IPS-15b (cell line): ENCODE results near the gene INTS11.

Experiments
- H3K27me3 ChIP-seq: one replicate; pipeline ENCODE4 v1.6.1; 2013; ENCODE audit warnings: low read length; ENCODE audit not compliant: control insufficient read depth, insufficient read depth
- H3K36me3 ChIP-seq: one replicate; pipeline ENCODE4 v1.6.1; 2013; ENCODE audit warnings: low read length; ENCODE audit not compliant: control insufficient read depth, insufficient read depth
- H3K4me1 ChIP-seq: one replicate; pipeline ENCODE4 v1.6.1; 2013; ENCODE audit warnings: mild to moderate bottlenecking, low read length; ENCODE audit not compliant: control insufficient read depth, insufficient read depth
- H3K4me3 ChIP-seq: one replicate; pipeline ENCODE4 v1.5.1; 2013; ENCODE audit warnings: low read depth, low read length
- H3K9ac ChIP-seq: one replicate; pipeline ENCODE4 v1.6.1; 2013; ENCODE audit warnings: low read depth, mild to moderate bottlenecking, low read length
- H3K9me3 ChIP-seq: one replicate; pipeline ENCODE4 v1.6.1; 2013; ENCODE audit warnings: mild to moderate bottlenecking, low read length; ENCODE audit not compliant: control insufficient read depth, insufficient read depth

The INTS11 gene

GRCh38 chr1:1287288-1288110, 37.0 kb downstream of the INTS11 start:
- Histone ChIP-seq H3K27me3 (no peaks in the 10 kb centered on the region), H3K9me3 (no peaks in the 10 kb centered on the region), H3K9ac (no peak overlapping the region), H3K4me3 (no peak overlapping the region), H3K36me3 (no peaks in the 10 kb centered on the region), H3K4me1 (no peaks in the 10 kb centered on the region)

- H3K27me3 ChIP-seq = no peaks in the 10 kb centered on the region
- no peak overlapping the region for H3K9ac ChIP-seq
- H3K9me3 ChIP-seq = no peaks in the 10 kb centered on the region
- no peak overlapping the region for H3K4me3 ChIP-seq
- no peaks in the 10 kb centered on the region for H3K36me3 ChIP-seq
- H3K4me1 ChIP-seq = no peaks in the 10 kb centered on the region
Observed at GRCh38 chr1:1286313-1287261, 37.9 kb downstream of the INTS11 start.

GRCh38 chr1:1285611-1286311, 38.7 kb downstream of the INTS11 start:
- H3K4me1 ChIP-seq = no peaks in the 10 kb centered on the region
- H3K27me3 ChIP-seq = no peaks in the 10 kb centered on the region
- H3K4me3 ChIP-seq = no peak overlapping the region
- no peak overlapping the region for H3K9ac ChIP-seq
- no peaks in the 10 kb centered on the region for H3K36me3 ChIP-seq
- H3K9me3 ChIP-seq = no peaks in the 10 kb centered on the region

GRCh38 chr1:1285102-1285571, 39.3 kb downstream of the INTS11 start:
- no peaks in the 10 kb centered on the region for H3K9me3 ChIP-seq
- H3K27me3 ChIP-seq = no peaks in the 10 kb centered on the region
- H3K4me3 ChIP-seq = no peak overlapping the region
- no peaks in the 10 kb centered on the region for H3K4me1 ChIP-seq
- H3K36me3 ChIP-seq = no peaks in the 10 kb centered on the region
- no peak overlapping the region for H3K9ac ChIP-seq

- H3K4me3 ChIP-seq = no peak overlapping the region
- H3K9me3 ChIP-seq = no peaks in the 10 kb centered on the region
Observed at GRCh38 chr1:1284221-1285101, 40.0 kb downstream of the INTS11 start.

DNA sequence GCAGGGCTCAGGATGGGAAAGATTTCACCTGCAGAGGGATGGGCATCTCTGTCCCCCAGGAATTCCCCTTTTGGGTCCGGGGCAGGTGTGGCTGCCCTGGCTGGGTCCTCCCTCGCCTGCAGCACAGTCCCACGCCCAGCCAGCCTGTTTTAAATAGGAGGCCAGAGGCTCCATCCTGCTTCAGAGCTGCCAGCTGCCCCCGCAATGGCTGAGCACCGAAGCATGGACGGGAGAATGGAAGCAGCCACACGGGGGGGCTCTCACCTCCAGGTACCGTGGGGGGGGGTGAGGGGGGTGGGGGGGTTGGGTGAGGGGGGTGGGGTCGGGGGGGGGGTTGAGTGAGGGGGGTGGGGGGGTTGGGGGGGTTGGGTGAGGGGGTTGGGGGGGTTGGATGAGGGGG, 40.6 kb downstream of the INTS11 start:
- Histone ChIP-seq H3K4me1 (no peaks in the 10 kb centered on the region), H3K36me3 (no peaks in the 10 kb centered on the region), H3K9me3 (no peaks in the 10 kb centered on the region), H3K9ac (no peak overlapping the region), H3K4me3 (no peak overlapping the region), H3K27me3 (no peaks in the 10 kb centered on the region)

More at GRCh38 chr1:1284221-1285101, 40.0 kb downstream of the INTS11 start:
- Histone ChIP-seq H3K27me3 (no peaks in the 10 kb centered on the region), H3K4me1 (no peaks in the 10 kb centered on the region), H3K9ac (no peak overlapping the region), H3K36me3 (no peaks in the 10 kb centered on the region)

DNA sequence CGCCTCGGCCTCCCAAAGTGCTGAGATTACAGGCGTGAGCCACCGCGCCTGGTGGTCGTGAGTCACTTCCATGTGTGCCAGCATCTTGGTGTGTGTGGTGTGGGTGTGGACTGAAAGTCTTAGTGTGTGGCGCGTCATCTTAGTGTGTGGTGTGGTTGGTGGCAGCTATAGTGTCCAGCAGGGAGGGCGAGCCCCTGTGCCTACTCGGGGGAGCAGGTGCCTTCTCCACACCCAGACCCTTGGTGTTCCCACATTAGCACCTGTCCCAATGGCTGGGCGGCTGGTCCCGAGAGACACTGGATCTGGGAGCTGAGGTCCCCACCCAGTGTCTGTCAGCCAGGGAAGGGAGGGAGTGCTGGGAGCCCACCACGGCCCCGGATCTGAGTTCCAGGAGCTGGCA, 41.5 kb downstream of the INTS11 start:
- H3K9ac ChIP-seq = no peak overlapping the region
- H3K9me3 ChIP-seq = no peaks in the 10 kb centered on the region
- H3K36me3 ChIP-seq = no peaks in the 10 kb centered on the region
- H3K27me3 ChIP-seq = no peaks in the 10 kb centered on the region
- no peak overlapping the region for H3K4me3 ChIP-seq
- no peaks in the 10 kb centered on the region for H3K4me1 ChIP-seq

- no peaks in the 10 kb centered on the region for H3K27me3 ChIP-seq
- H3K36me3 ChIP-seq = no peaks in the 10 kb centered on the region
- H3K4me1 ChIP-seq = no peaks in the 10 kb centered on the region
- no peak overlapping the region for H3K9ac ChIP-seq
- H3K9me3 ChIP-seq = no peaks in the 10 kb centered on the region
- no peak overlapping the region for H3K4me3 ChIP-seq
Observed at GRCh38 chr1:1281533-1282321, 42.7 kb downstream of the INTS11 start.

DNA sequence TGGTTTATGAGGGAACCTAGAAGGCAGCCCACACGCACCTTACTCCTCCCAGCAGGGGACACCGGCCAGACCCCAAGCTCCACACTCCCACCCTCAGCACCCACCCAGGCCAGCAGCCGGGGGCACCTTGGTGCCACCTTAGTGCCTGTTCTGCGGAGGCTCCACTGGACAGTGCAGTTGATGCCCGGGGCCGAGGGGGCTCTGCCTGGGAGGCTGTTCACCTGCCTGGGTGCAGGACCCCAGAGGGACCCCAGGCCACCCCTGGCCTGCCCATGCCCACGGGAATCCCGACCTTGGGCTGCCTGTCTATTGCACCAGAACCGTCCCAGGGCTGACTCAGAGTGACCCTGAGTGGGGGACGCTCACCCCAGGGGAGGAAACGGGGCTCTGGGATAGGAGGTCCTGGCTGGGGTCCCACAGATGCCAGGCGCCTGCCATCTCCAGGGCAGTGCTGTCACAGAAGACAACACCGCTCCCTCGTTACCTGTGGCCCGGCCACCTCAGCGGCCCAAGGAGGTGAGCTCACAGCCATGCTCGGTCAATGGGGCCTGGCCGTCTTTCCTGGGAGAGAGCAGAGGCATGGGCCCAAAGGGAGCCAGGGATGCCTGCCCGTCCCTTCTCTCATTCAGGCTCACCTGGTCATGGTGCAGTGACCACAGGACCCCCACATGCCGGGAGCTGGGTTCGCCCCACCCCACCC, 43.5 kb downstream of the INTS11 start:
- Histone ChIP-seq H3K9me3 (no peaks in the 10 kb centered on the region), H3K9ac (no peak overlapping the region), H3K4me1 (no peaks in the 10 kb centered on the region), H3K4me3 (no peak overlapping the region), H3K27me3 (no peaks in the 10 kb centered on the region), H3K36me3 (no peaks in the 10 kb centered on the region)

GRCh38 chr1:1279028-1279427, 45.4 kb downstream of the INTS11 start:
- Histone ChIP-seq H3K9ac (no peak overlapping the region), H3K9me3 (no peaks in the 10 kb centered on the region), H3K4me3 (no peak overlapping the region), H3K27me3 (peaks cover 4% of the 10 kb centered on the region), H3K36me3 (no peaks in the 10 kb centered on the region), H3K4me1 (no peaks in the 10 kb centered on the region)
